HCT116 (cell line): ENCODE measurements around the gene LAMTOR5. TPM values are rescaled to one million over a fixed set of nuclear protein-coding genes. Genes with fewer than 3 reads are reported as not detected.
A peak's percentile ranks its signal among the peaks of the same experiment; 100 is the strongest.

ENCODE experiments used
- ATAC-seq: fragments of 200-7000 bp; cut with Tn5 transposase; 2 replicates; pipeline ENCODE4 v1.9.1; 2020; ENCODE audit warnings: mild to moderate bottlenecking, moderate library complexity
- BruUV-seq: library from RNA; stranded (reverse); fragments of 400-500 nt; replicated peaks from 2 replicates; lab custom pipeline; 2021; lab: Mats Ljungman, UMichigan
- CTCF ChIA-PET: fragments of 300-600 bp; sonication (Branson Sonifier 250); formaldehyde crosslinking; loops from one replicate; lab custom pipeline; 2021; ENCODE audit warnings: antibody characterized with exemption; lab: Charles Lee
- POLR2A ChIA-PET: fragments of 300-600, 350-600 bp; sonication (Branson Sonifier 250); formaldehyde crosslinking; loops from one replicate; lab custom pipeline; 2021; ENCODE audit warnings: antibody characterized with exemption; lab: Charles Lee
- RAD21 ChIA-PET, 2 experiments: fragments of 300-600 bp; sonication (Branson Sonifier 250); formaldehyde crosslinking; loops; one replicate each; lab custom pipeline; 2023; ENCODE audit warnings: low total read pairs in 2 of 2; ENCODE audit not compliant: uncharacterized antibody in 2 of 2, unreplicated experiment in 2 of 2, low non-redundant PET in 1 of 2; lab: Charles Lee
- DNase-seq: peaks from one replicate; pipeline ENCODE4 v3.0.0-alpha.2; 2010; ENCODE audit warnings: low read depth, low spot score
- H2AFZ ChIP-seq: fragments of 200-600 bp; shearing (Covaris generic), sonication (generic); 2 replicates; pipeline ENCODE4 v1.6.1; 2017; ENCODE audit warnings: low read depth, mixed run types, mixed read lengths, antibody characterized with exemption, low read length; ENCODE audit not compliant: poor library complexity, severe bottlenecking
- H3K27ac ChIP-seq: 2 replicates; pipeline ENCODE4 v1.5.1; 2012; ENCODE audit warnings: low read depth, low read length
- H3K27me3 ChIP-seq: fragments of 200-600 bp; sonication (generic); 2 replicates; pipeline ENCODE4 v1.6.1; 2016; ENCODE audit warnings: mixed run types, low read length, mixed read lengths; ENCODE audit not compliant: insufficient read depth
- H3K36me3 ChIP-seq, 2 experiments: fragments of 200-500 bp in 1 of 2; fragments of 200-600 bp in 1 of 2; sonication (Bioruptor generic) in 1 of 2; sonication (generic) in 1 of 2; 2 replicates each; pipeline versions ENCODE4 v1.5.1 to v1.6.1; 2014 to 2016; ENCODE audit warnings: low read length in 2 of 2, inconsistent platforms in 1 of 2, mixed read lengths in 1 of 2, mixed run types in 1 of 2; ENCODE audit not compliant: insufficient read depth in 2 of 2, control insufficient read depth in 1 of 2
- H3K4me1 ChIP-seq, 2 experiments: fragments of 200-600 bp in 1 of 2; sonication (generic) in 1 of 2; 2 replicates each; pipeline versions ENCODE4 v1.5.1 to v1.6.1; 2012 to 2017; ENCODE audit warnings: low read length in 2 of 2, inconsistent platforms in 1 of 2, mild to moderate bottlenecking in 1 of 2, mixed read lengths in 1 of 2, mixed run types in 1 of 2, moderate library complexity in 1 of 2; ENCODE audit not compliant: insufficient read depth in 2 of 2, control insufficient read depth in 1 of 2
- H3K4me2 ChIP-seq: fragments of 200-600 bp; sonication (generic); 2 replicates; pipeline ENCODE4 v1.6.1; 2017; ENCODE audit warnings: mixed run types, low read length, mixed read lengths
- H3K4me3 ChIP-seq, 2 experiments: fragments of 200-600 bp in 1 of 2; sonication (generic) in 1 of 2; replicated peaks in 1 of 2; 2 replicates each; pipeline ENCODE4 v1.5.1; 2011 to 2016; ENCODE audit warnings: low read length in 2 of 2, control low read depth in 1 of 2, low read depth in 1 of 2, mild to moderate bottlenecking in 1 of 2, mixed read lengths in 1 of 2, mixed run types in 1 of 2
- H3K79me2 ChIP-seq: fragments of 200-600 bp; sonication (generic); 2 replicates; pipeline ENCODE4 v1.6.1; 2017; ENCODE audit warnings: mild to moderate bottlenecking, mixed run types, low read length, moderate library complexity, mixed read lengths; ENCODE audit not compliant: insufficient read depth
- H3K9ac ChIP-seq: fragments of 200-600 bp; sonication (generic); 2 replicates; pipeline ENCODE4 v1.6.1; 2016; ENCODE audit warnings: low read length, mixed read lengths
- H3K9me2 ChIP-seq: fragments of 200-600 bp; sonication (generic), shearing (Covaris generic); 2 replicates; pipeline ENCODE4 v1.6.1; 2017; ENCODE audit warnings: mixed run types, mild to moderate bottlenecking, moderate library complexity; ENCODE audit not compliant: insufficient read depth
- H3K9me3 ChIP-seq, 2 experiments: fragments of 200-500 bp in 1 of 2; fragments of 200-600 bp in 1 of 2; sonication (Bioruptor generic) in 1 of 2; sonication (generic) in 1 of 2; 2 replicates each; pipeline ENCODE4 v1.6.1; 2014 to 2017; ENCODE audit warnings: low read length in 2 of 2, mixed read lengths in 2 of 2, inconsistent platforms in 1 of 2, low read depth in 1 of 2, mild to moderate bottlenecking in 1 of 2, mixed run types in 1 of 2, moderate library complexity in 1 of 2; ENCODE audit not compliant: control insufficient read depth in 1 of 2, insufficient read depth in 1 of 2
- H4K20me1 ChIP-seq: fragments of 200-600 bp; sonication (generic), shearing (Covaris generic); 2 replicates; pipeline ENCODE4 v1.6.1; 2017; ENCODE audit warnings: mixed run types, mild to moderate bottlenecking, moderate library complexity; ENCODE audit not compliant: insufficient read depth
- ATF3 ChIP-seq: IDR thresholded peaks from 2 replicates; pipeline ENCODE4 v1.6.1; 2012
- CBX3 ChIP-seq: IDR thresholded peaks from 2 replicates; pipeline ENCODE4 v1.6.1; 2012; ENCODE audit warnings: low read depth
- CEBPB ChIP-seq: IDR thresholded peaks from 2 replicates; pipeline ENCODE4 v1.6.1; 2012; ENCODE audit warnings: low read depth
- EZH2 ChIP-seq: fragments of 200-600 bp; sonication (generic); IDR thresholded peaks from 2 replicates; pipeline ENCODE4 v1.6.1; 2017; ENCODE audit warnings: antibody characterized with exemption, mixed run types
- FOSL1 ChIP-seq: IDR thresholded peaks from 2 replicates; pipeline ENCODE4 v1.6.1; 2012; ENCODE audit warnings: low read depth
- RAD21 ChIP-seq: IDR thresholded peaks from 2 replicates; pipeline ENCODE4 v1.6.1; 2012; ENCODE audit warnings: low read depth, mild to moderate bottlenecking
- SRF ChIP-seq: IDR thresholded peaks from 2 replicates; pipeline ENCODE4 v1.6.1; 2012; ENCODE audit warnings: low read depth
- intact Hi-C: fragments of 100-400 bp; cut with micrococcal nuclease; formaldehyde crosslinking; loops from 2 replicates; pipeline ENCODE4 v1.10.0; 2022
- total RNA-seq: library from RNA; stranded (reverse); gene quantifications from one replicate; pipeline ENCODE4 v1.2.1, GENCODE V29; 2021; ENCODE audit not compliant: unreplicated experiment
- TF ChIP-seq, protein P1 (sequence below), 3 experiments: fragments of 200-600 bp in 1 of 3; sonication (generic) in 1 of 3; IDR thresholded peaks in 2 of 3; conservative IDR thresholded peaks in 1 of 3; 2 replicates each; pipeline ENCODE4 v1.5.1; 2012 to 2017; ENCODE audit warnings: low read depth in 2 of 3, low read length in 2 of 3, antibody characterized with exemption in 1 of 3, borderline replicate concordance in 1 of 3, control low read depth in 1 of 3, mild to moderate bottlenecking in 1 of 3, mixed read lengths in 1 of 3, mixed run types in 1 of 3, moderate library complexity in 1 of 3; ENCODE audit not compliant: insufficient read depth in 1 of 3

Gene LAMTOR5
- total RNA-seq, 1 experiment from 2014 or later: 137 TPM

GRCh38 chr1:110433803-110434202 is 26.3 kb upstream of the LAMTOR5 start:
- no peaks in the 10 kb centered on the region for H3K9me3 ChIP-seq
- H3K27ac ChIP-seq: no peak overlapping the region
- H3K27me3 ChIP-seq: 0 out of 2 replicates have a peak, but pooled peaks cover 6% of the 10 kb centered on the region
- intact Hi-C loops: loop anchor here (2.0 kb wide), 1 partner anchor 21 kb away; no protein-coding TSS in a partner anchor
- H3K4me1 ChIP-seq: peaks cover 24 to 39% of the 10 kb centered on the region in 2 experiments
- ChIA-PET POLR2A (interaction anchor here (1.1 kb wide), 1 partner anchor 99 kb away, joined by 3 read pairs; no protein-coding TSS in a partner anchor), CTCF (interaction anchor here (0.9 to 1.8 kb wide), 7 partner anchors 18 to 226 kb away, joined by 3 to 15 read pairs (median 4); no protein-coding TSS in a partner anchor), RAD21 (interaction anchor here (0.7 to 1.6 kb wide), 4 partner anchors 21 to 27 kb away, joined by 3 to 7 read pairs (median 4); no protein-coding TSS in a partner anchor)
- peak; percentile 99 for ATAC-seq
- no TSS peak for BruUV-seq
- DNase-seq: peak; percentile 51
- H3K9me2 ChIP-seq: no peaks in the 10 kb centered on the region
- no peaks in the 10 kb centered on the region for H3K36me3 ChIP-seq
- no peaks in the 10 kb centered on the region for H4K20me1 ChIP-seq
- TF ChIP-seq CBX3 (peak; percentile 41; the same call in 1 of the 2 replicates), EZH2 (no peak), RAD21 (peak; percentile 33; the same call in 1 of the 2 replicates), CEBPB (peak; percentile 91), FOSL1 (0 out of 2 replicates have a peak, but pooled peaks have one; percentile 12), ATF3 (no peak), SRF (no peak)
- TF ChIP-seq, protein P1, sequence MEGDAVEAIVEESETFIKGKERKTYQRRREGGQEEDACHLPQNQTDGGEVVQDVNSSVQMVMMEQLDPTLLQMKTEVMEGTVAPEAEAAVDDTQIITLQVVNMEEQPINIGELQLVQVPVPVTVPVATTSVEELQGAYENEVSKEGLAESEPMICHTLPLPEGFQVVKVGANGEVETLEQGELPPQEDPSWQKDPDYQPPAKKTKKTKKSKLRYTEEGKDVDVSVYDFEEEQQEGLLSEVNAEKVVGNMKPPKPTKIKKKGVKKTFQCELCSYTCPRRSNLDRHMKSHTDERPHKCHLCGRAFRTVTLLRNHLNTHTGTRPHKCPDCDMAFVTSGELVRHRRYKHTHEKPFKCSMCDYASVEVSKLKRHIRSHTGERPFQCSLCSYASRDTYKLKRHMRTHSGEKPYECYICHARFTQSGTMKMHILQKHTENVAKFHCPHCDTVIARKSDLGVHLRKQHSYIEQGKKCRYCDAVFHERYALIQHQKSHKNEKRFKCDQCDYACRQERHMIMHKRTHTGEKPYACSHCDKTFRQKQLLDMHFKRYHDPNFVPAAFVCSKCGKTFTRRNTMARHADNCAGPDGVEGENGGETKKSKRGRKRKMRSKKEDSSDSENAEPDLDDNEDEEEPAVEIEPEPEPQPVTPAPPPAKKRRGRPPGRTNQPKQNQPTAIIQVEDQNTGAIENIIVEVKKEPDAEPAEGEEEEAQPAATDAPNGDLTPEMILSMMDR (IDR thresholded peaks at IDR 0.05 in 2 of 3, conservative IDR thresholded peaks at IDR 0.05 in 1 of 3; ENCODE audit: borderline replicate concordance in 1 of 3, insufficient read depth in 1 of 3, low read depth in 2 of 3, low read length in 2 of 3): peak in 2 of 3 experiments; percentile 33 to 40; a peak in 3 of 6 replicates
- no peak overlapping the region for H3K4me3 ChIP-seq
- H3K9ac ChIP-seq: peak overlapping the region; percentile 21; the same call in 1 of the 2 replicates
- no peak overlapping the region for H2AFZ ChIP-seq
- H3K4me2 ChIP-seq: peak overlapping the region; percentile 64
- H3K79me2 ChIP-seq: no peaks in the 10 kb centered on the region
